ENCODE data around the gene TSPAN14.
"Not testable (repeated sequence)": the region's sequence is repeated elsewhere in the genome, so short reads cannot be mapped to it uniquely, and the experiment has no call there.

Gene TSPAN14

GRCh38 chr10:80412486-80412885 is 41.6 kb upstream of the TSPAN14 start:
- Histone ChIP-seq H3K4me1 (ENCODE audit: insufficient read depth, low read length) (peaks cover 19% of the 10 kb centered on the region; the same call in 1 of the 2 replicates), H3K27me3 (ENCODE audit: insufficient read depth, low read length) (peaks cover 40% of the 10 kb centered on the region), H3K36me3 (ENCODE audit: insufficient read depth, low read depth, low read length) (peaks cover 5% of the 10 kb centered on the region; the same call in 1 of the 2 replicates), H3K27ac (ENCODE audit: low read length) (no peak overlapping the region), H3K9me3 (ENCODE audit: insufficient read depth, low read depth, low read length) (no peaks in the 10 kb centered on the region), H3K9ac (ENCODE audit: low read depth, low read length) (no peak overlapping the region), H3K4me3 (ENCODE audit: low read length) (no peak overlapping the region)

DNA sequence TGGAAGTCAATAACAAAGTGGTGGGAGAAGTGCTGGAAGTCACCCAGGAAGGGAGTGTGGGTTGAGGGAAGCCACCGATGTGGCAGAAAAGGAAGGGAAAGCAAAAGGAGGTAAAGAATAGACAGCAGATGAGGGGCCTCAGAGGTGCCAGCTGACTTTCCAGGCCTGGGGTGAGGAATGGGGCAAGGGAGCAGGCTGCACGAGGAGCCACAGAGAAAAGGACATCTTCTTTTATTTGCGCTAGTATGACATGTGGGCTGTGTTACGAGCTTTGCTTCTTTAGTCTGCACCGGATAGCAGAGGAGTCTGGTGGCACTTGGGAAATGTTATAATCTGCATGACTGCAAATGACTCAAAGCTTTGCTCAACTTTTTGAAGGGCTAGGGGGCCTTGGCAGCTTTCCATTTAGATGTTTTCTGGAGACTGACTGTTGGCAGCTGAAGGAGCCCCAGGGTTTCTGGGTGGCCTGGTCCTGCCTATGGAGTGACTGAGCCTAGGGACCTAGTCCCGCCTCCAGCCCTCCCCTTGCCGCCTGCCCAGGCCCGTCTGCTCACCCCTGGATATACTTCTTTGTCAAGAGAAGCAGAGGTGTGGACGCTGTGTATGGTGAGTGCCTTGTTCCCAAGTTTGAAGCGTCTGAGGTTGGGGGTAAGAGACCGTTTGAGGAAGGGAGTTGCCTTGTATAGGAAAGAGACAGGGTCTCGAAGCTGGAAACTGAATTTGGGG is 40.7 kb upstream of the TSPAN14 start:
- Histone ChIP-seq H3K36me3 (ENCODE audit: insufficient read depth, low read depth, low read length) (peaks cover 5% of the 10 kb centered on the region; the same call in 1 of the 2 replicates), H3K4me1 (ENCODE audit: insufficient read depth, low read length) (peaks cover 26% of the 10 kb centered on the region; the same call in 1 of the 2 replicates), H3K4me3 (ENCODE audit: low read length) (no peak overlapping the region), H3K27me3 (ENCODE audit: insufficient read depth, low read length) (peaks cover 34% of the 10 kb centered on the region), H3K27ac (ENCODE audit: low read length) (no peak overlapping the region), H3K9me3 (ENCODE audit: insufficient read depth, low read depth, low read length) (no peaks in the 10 kb centered on the region), H3K9ac (ENCODE audit: low read depth, low read length) (no peak overlapping the region)

GRCh38 chr10:80414142-80414895 is 39.8 kb upstream of the TSPAN14 start:
- Histone ChIP-seq H3K9ac (ENCODE audit: low read depth, low read length) (no peak overlapping the region), H3K4me3 (ENCODE audit: low read length) (no peak overlapping the region), H3K27ac (ENCODE audit: low read length) (no peak overlapping the region), H3K36me3 (ENCODE audit: insufficient read depth, low read depth, low read length) (peaks cover 5% of the 10 kb centered on the region; the same call in 1 of the 2 replicates), H3K27me3 (ENCODE audit: insufficient read depth, low read length) (peaks cover 27% of the 10 kb centered on the region), H3K4me1 (ENCODE audit: insufficient read depth, low read length) (peaks cover 29% of the 10 kb centered on the region; the same call in 1 of the 2 replicates), H3K9me3 (ENCODE audit: insufficient read depth, low read depth, low read length) (no peaks in the 10 kb centered on the region)

DNA sequence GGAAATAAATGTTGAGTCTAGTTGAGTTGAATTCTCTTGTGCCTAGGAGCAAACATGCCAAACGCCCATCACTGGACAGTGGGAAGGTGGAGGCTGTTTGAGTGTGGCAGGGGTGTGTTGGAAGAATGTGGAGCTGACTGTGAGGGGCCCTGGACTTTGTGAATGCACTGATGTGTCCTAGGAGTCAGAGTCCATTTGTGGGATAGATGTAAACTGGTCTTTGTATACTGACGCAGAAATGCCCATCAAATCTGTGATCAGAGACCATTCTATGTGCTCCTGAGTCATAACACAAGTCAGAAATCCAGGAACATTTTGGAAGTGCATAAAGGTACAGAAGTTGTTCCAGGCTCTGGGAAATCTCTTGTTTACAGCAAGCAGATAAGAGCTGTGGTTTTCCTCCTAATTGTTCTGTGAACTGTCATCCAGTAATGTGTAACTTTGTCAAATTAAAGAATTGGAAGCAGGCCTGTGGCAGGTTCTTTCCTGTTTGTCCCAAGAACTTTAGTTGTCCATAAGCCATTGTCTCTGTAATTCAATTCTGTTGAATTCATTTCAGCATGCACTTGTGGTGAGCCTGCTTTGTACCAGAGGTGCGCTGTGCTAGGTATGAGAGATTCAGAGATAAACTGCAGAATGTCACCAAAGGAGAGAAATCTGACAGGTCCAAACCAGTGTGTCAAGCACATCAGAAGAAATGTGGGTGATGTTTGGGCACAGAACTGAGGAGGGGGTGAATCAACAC is 38.2 kb upstream of the TSPAN14 start:
- H3K4me1 ChIP-seq (ENCODE audit: insufficient read depth, low read length), result peaks cover 23% of the 10 kb centered on the region; the same call in 1 of the 2 replicates
- H3K9ac ChIP-seq (ENCODE audit: low read depth, low read length), result no peak overlapping the region
- H3K4me3 ChIP-seq (ENCODE audit: low read length), result no peak overlapping the region
- H3K27me3 ChIP-seq (ENCODE audit: insufficient read depth, low read length), result peaks cover 21% of the 10 kb centered on the region
- H3K9me3 ChIP-seq (ENCODE audit: insufficient read depth, low read depth, low read length), result no peaks in the 10 kb centered on the region
- no peak overlapping the region for H3K27ac ChIP-seq (ENCODE audit: low read length)
- H3K36me3 ChIP-seq (ENCODE audit: insufficient read depth, low read depth, low read length), result peaks cover 5% of the 10 kb centered on the region; the same call in 1 of the 2 replicates

DNA sequence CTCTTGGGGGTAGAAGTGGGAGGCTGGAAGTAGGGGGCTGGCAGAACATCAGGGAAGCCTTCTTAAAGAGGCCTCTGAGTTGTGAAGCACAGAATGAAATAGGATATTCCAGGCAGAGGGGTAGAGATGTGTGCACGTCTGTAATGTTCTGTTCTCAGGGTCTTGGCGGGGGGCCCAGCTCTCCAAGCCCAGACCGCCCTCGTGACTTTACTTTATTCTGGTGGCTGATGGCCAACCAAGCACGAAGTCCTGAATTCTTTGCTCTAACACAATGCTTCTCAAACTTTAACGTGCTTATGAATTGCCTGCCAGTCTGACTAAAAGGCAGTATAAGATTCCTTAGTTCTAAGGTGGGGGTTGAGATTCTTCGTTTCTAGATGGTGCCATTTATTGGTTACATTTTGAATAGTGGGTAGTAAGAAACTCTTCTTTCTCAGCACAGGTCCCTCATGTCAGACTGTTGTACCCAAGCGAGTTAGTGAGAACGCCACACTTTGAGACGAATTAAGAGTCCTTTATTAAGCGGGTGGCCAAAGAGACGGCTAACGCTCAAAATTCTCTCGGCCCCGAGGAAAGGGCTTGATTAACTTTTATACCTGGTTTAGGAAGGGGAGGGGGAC is 37.5 kb upstream of the TSPAN14 start:
- no peak overlapping the region for H3K27ac ChIP-seq (ENCODE audit: low read length)
- H3K4me1 ChIP-seq (ENCODE audit: insufficient read depth, low read length), result peaks cover 23% of the 10 kb centered on the region; the same call in 1 of the 2 replicates
- H3K9me3 ChIP-seq (ENCODE audit: insufficient read depth, low read depth, low read length), result no peaks in the 10 kb centered on the region
- peak overlapping the region; percentile 48; the same call in 1 of the 2 replicates for H3K4me3 ChIP-seq (ENCODE audit: low read length)
- peaks cover 21% of the 10 kb centered on the region for H3K27me3 ChIP-seq (ENCODE audit: insufficient read depth, low read length)
- H3K36me3 ChIP-seq (ENCODE audit: insufficient read depth, low read depth, low read length), result peaks cover 9% of the 10 kb centered on the region; the same call in 1 of the 2 replicates
- no peak overlapping the region for H3K9ac ChIP-seq (ENCODE audit: low read depth, low read length)

- not testable (repeated sequence) for H3K27ac ChIP-seq (ENCODE audit: low read length); H3K9me3 ChIP-seq (ENCODE audit: insufficient read depth, low read depth, low read length); H3K9ac ChIP-seq (ENCODE audit: low read depth, low read length)
- H3K4me1 ChIP-seq (ENCODE audit: insufficient read depth, low read length), result peaks cover 23% of the 10 kb centered on the region; the same call in 1 of the 2 replicates
- H3K4me3 ChIP-seq (ENCODE audit: low read length), result peak overlapping the region; percentile 48
- H3K36me3 ChIP-seq (ENCODE audit: insufficient read depth, low read depth, low read length), result peaks cover 14% of the 10 kb centered on the region; the same call in 1 of the 2 replicates
- peaks cover 21% of the 10 kb centered on the region for H3K27me3 ChIP-seq (ENCODE audit: insufficient read depth, low read length)
These were observed 36.9 kb upstream of the TSPAN14 start for GRCh38 chr10:80417256-80417655.

- no peak overlapping the region for H3K9ac ChIP-seq (ENCODE audit: low read depth, low read length)
- H3K36me3 ChIP-seq (ENCODE audit: insufficient read depth, low read depth, low read length), result peaks cover 50% of the 10 kb centered on the region
- H3K4me1 ChIP-seq (ENCODE audit: insufficient read depth, low read length), result peaks cover 19% of the 10 kb centered on the region; the same call in 1 of the 2 replicates
- H3K27me3 ChIP-seq (ENCODE audit: insufficient read depth, low read length), result peaks cover 7% of the 10 kb centered on the region; the same call in 1 of the 2 replicates
- no peak overlapping the region for H3K27ac ChIP-seq (ENCODE audit: low read length)
- no peak overlapping the region for H3K4me3 ChIP-seq (ENCODE audit: low read length)
- H3K9me3 ChIP-seq (ENCODE audit: insufficient read depth, low read depth, low read length), result no peaks in the 10 kb centered on the region
These were observed 32.9 kb upstream of the TSPAN14 start for GRCh38 chr10:80421050-80421706.

DNA sequence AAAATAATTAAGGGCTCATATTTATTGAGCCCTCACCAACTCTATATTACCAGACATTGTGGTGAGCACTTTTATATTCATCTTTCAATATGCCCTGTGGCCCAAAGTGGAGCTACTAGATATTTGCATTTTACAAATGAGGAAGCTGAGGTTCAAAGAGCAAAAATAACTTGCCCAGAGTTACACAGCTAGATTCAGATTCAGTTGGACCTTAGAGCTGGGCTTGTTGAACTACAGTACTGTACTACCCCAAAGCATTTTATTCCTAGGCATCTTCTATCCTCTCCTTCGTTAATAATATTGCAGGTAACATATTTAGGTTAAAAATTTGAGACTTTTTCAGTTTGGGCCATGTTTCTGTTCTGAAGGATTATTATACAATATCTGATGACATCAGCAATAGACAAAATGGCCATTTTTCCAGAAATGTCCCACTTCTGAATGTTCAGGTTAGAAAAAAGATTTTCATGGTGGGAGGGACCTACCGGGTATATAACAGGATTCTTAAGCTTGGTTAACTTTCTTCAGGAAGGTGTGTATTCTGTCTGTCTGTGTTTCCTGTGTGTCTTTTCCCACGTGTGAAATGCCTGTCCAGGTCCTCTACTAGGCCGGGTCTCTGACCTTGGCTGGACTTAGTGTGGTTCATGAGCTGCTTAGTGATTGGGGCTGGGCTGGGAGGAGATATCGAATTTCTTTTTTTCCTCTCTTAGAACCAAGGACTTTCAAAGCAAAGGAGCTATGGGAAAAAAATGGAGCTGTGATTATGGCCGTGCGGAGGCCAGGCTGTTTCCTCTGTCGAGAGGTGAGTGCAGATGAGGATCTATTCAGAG is 32.2 kb upstream of the TSPAN14 start:
- Histone ChIP-seq H3K4me3 (ENCODE audit: low read length) (no peak overlapping the region), H3K36me3 (ENCODE audit: insufficient read depth, low read depth, low read length) (peaks cover 58% of the 10 kb centered on the region), H3K9me3 (ENCODE audit: insufficient read depth, low read depth, low read length) (no peaks in the 10 kb centered on the region), H3K4me1 (ENCODE audit: insufficient read depth, low read length) (peaks cover 12% of the 10 kb centered on the region; the same call in 1 of the 2 replicates), H3K27me3 (ENCODE audit: insufficient read depth, low read length) (peaks cover under 1% of the 10 kb centered on the region; the same call in 1 of the 2 replicates), H3K9ac (ENCODE audit: low read depth, low read length) (no peak overlapping the region), H3K27ac (ENCODE audit: low read length) (no peak overlapping the region)

- no peaks in the 10 kb centered on the region for H3K4me1 ChIP-seq (ENCODE audit: insufficient read depth, low read length)
- H3K27me3 ChIP-seq (ENCODE audit: insufficient read depth, low read length), result no peaks in the 10 kb centered on the region
- peaks cover 77% of the 10 kb centered on the region for H3K36me3 ChIP-seq (ENCODE audit: insufficient read depth, low read depth, low read length)
- H3K9ac ChIP-seq (ENCODE audit: low read depth, low read length), result no peak overlapping the region
- H3K9me3 ChIP-seq (ENCODE audit: insufficient read depth, low read depth, low read length), result no peaks in the 10 kb centered on the region
- H3K4me3 ChIP-seq (ENCODE audit: low read length), result no peak overlapping the region
- no peak overlapping the region for H3K27ac ChIP-seq (ENCODE audit: low read length)
These were observed 28.2 kb upstream of the TSPAN14 start for GRCh38 chr10:80425901-80426300.

DNA sequence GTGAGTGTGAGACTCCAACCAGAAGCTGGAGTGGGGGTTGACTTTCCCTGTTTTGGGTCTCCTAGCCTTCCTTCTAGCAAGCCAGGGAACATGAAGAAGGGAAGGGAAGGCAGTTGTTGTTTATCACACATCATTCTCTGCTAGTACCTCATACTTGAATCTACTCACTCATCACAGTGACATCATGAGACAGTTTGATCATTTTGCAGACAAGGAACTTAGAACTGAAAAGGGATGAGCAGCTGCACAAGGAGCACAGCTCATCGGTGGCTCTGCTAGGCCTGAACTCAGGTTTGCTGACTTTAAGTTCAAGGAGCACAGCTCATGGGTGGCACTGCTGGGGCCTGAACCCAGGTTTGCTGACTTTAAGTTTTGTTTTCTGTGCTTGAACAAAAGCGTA is 26.6 kb upstream of the TSPAN14 start:
- no peaks in the 10 kb centered on the region for H3K27me3 ChIP-seq (ENCODE audit: insufficient read depth, low read length)
- H3K27ac ChIP-seq (ENCODE audit: low read length), result no peak overlapping the region
- H3K36me3 ChIP-seq (ENCODE audit: insufficient read depth, low read depth, low read length), result peaks cover 80% of the 10 kb centered on the region
- no peaks in the 10 kb centered on the region for H3K4me1 ChIP-seq (ENCODE audit: insufficient read depth, low read length)
- H3K9ac ChIP-seq (ENCODE audit: low read depth, low read length), result no peak overlapping the region
- H3K4me3 ChIP-seq (ENCODE audit: low read length), result no peak overlapping the region
- no peaks in the 10 kb centered on the region for H3K9me3 ChIP-seq (ENCODE audit: insufficient read depth, low read depth, low read length)
